Measurements from ENCODE around the gene USP32.
"Not testable (repeated sequence)": the region's sequence is repeated elsewhere in the genome, so short reads cannot be mapped to it uniquely, and the experiment has no call there.

Gene USP32

DNA sequence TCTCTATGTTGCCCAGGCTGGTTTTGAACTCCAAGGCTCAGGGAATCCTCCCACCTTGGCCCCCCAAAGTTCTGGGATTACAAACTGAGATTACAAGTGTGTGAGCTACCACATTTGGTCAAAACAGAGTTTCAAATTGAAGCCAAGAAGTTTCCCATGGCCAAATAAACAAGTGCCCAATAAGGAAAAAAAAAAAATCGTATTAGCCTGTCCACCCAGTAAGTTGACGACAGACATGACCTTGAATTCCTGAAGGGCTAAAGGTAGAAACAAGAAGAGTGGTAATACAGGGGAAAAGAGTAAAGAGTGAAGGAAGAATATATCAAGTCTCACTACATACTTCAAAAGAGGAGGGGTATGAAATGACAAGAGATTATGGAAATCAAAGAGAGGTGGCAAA is 176.0 kb downstream of the USP32 start:
- FAIRE-seq, result not testable (repeated sequence)

DNA sequence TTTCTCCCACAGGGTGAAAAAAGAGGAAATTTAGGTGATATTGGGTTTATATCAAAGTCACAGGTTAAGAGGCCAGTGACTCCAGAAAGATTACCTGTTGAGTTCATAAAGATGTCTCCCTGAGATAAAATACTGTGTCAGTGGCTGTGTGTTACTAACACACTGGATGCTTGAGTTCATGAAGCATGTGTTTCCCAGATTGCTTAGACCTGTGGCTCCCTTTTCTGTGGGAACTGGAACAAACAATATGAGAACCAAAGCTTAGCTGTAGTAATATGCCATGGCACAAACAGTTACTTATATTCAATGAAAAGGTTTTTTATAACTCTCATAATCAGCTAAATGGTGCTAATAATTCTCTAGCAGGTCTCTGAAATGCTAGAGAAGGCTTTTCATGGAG is 180.7 kb downstream of the USP32 start:
- not testable (repeated sequence) for FAIRE-seq

GRCh38 chr17:60208302-60208701 is 183.6 kb downstream of the USP32 start:
- not testable (repeated sequence) for FAIRE-seq

- not testable (repeated sequence) for FAIRE-seq
Observed at GRCh38 chr17:60205782-60206181, 186.2 kb downstream of the USP32 start.

GRCh38 chr17:60198630-60199029 is 193.3 kb downstream of the USP32 start:
- FAIRE-seq, result not testable (repeated sequence)

DNA sequence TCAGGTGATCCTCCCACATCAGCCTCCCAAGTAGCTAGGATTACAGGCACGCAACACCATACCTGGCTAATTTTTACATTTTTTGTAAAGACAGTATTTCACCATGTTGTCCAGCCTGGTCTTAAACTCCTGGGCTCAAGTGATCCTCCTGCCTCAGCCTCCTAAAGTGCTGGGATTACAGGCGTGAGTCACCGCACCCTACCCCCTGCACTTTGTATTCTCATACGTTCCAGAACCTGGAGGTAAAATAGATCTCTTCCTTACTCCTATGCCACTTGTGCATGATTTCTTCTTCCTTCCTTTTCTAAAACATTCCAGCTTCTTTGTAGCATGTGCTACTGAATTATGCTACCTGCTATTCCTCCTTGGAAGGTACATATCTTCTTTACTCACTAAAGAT is 197.8 kb downstream of the USP32 start:
- not testable (repeated sequence) for FAIRE-seq

GRCh38 chr17:60193482-60193881 is 198.5 kb downstream of the USP32 start:
- FAIRE-seq, result no peak

DNA sequence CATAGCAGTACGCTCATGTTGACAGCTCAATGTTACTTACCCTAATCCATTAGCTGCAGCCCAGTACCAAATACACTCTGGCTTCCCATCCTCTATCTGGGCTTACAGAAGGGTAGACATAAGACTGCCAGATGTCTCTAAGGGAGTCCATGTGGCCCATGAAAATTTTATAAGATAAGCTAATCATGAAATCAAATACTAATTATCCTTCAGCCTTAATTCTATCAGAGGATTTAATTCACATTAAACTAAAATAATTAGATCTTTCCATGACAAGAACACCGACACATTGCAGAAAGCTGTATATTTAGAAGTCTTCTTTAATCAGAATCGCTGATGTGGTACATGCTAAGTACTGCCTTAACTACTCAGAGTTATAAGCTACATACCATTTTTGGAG is 198.9 kb downstream of the USP32 start:
- FAIRE-seq, result not testable (repeated sequence)

DNA sequence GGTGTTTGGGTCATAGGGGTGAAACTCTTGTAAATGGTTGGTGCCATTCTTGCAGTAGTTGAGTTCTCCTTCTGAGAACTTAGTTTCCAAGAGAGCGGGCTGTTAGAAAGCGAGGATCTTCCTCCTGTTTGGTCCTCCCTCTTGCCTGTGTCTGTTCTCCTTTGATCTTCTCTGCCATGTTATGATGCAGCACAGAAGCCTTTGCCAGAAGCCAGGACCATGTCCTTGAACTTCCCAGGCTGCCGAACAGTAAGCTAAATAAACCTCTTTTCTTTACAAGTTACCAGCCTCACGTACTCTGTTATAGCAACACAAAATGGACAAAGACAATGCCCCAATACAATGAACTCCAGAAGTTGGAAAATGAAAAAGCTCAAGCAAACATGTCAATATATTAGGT is 201.9 kb downstream of the USP32 start:
- FAIRE-seq, result not testable (repeated sequence)

- FAIRE-seq, result no peak
Observed at GRCh38 chr17:60188759-60189158, 203.2 kb downstream of the USP32 start.

- FAIRE-seq, result not testable (repeated sequence)
Observed at GRCh38 chr17:60186846-60187745, 204.8 kb downstream of the USP32 start.

- not testable (repeated sequence) for FAIRE-seq
Observed at GRCh38 chr17:60186372-60186771, 205.6 kb downstream of the USP32 start.

GRCh38 chr17:60180380-60180779 is 211.6 kb downstream of the USP32 start:
- FAIRE-seq, result not testable (repeated sequence)

- not testable (repeated sequence) for FAIRE-seq
Observed at GRCh38 chr17:60178180-60178579, 213.8 kb downstream of the USP32 start.

DNA sequence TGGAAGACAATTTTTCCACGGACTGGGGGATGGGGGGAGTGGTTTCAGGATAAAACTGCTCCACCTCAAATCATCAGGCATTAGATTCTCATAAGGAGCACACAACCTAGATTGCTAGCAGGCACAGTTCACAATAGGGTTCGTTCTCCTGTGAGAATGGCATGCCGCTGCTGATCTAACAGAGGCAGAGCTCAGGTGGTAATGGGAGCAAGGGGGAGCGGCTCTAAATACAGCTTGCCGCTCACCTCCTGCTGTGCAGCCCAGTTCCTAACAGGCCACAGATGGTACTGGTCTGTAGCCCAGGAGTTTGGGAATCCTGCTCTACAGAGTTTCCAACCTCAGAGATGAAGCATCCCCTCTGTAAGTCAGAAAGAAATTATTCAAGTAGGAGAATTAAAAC is 215.2 kb downstream of the USP32 start:
- not testable (repeated sequence) for FAIRE-seq

DNA sequence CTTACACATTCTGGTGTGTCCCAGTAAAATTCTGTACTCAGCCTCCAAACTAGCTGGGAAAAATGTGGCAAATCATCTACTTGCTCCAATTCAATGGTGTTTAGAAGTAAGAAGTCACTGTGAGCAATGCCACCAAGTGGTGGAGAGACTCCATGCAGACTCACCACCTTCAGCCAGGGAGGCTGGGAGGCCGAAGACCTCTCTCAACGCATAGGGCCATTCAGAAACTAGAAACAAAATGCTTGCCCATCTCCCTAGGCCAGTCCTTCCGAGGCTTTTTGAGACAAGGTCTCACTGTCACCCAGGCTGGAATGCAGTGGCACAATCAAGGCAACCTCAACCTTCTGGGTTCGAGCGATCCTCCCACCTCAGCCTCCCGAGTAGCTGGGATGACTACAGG is 217.2 kb downstream of the USP32 start:
- not testable (repeated sequence) for FAIRE-seq

- no peak for FAIRE-seq
Observed at GRCh38 chr17:60174035-60174434, 217.9 kb downstream of the USP32 start.

- no peak for FAIRE-seq
Observed at GRCh38 chr17:60173304-60173819, 218.6 kb downstream of the USP32 start.

DNA sequence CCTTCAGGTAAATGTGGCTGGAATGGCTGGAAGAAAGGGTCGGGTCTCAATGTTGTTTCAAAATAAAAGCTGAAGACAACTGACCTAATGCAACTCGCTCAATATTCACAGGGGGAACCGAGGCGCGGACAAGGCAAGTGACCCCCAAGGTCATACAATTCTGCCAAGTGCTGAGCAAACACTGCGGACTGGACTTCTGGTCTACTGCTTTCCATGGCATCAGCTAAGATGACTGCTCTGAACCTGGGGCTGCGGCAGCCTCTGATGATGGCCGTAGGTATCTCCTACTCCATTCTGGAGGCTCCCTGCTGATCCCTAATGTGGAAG is 220.2 kb downstream of the USP32 start:
- FAIRE-seq, result no peak

GRCh38 chr17:60170835-60171752 is 220.8 kb downstream of the USP32 start:
- FAIRE-seq, result no peak

DNA sequence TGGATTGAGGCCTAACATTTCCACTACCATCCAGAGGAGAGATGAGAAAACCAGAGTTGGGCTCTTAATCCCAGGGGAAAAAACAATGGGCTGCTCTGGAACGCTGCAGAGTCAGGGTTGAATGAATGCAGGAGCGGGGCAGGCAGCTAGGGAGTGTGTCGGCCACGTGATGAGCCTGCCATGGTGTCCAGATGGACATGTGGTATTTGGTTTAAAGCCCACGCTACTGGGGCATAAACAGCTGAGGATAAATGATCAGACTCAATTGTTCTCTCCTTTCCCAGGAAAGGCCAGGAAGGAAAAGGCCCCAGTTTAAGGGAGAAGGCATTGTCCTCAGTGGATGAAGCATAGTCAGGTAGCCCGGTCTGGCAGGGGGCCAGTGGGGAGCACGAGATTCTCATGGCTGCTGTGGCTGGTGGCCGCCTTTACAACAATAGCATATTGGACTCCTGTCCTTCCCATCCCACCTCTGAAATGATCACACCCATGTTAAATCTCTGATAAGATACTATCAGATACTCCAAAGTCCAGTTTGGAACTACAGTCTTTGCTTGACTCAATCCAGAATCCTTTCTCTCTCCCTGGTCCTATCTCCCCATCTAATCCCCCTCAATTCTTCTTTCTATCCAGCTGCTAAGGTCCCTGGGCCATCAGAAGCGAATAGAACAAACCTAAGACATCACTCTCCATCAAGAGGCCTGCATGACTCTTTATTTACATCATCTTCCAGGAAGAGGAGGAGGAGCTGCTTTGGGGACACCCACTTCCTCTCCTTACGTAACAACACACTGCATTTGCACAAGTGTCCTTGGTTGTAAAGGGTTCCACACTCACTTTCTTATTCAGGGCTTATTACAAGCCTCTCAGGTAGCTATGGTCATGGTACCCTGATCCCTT is 221.8 kb downstream of the USP32 start:
- FAIRE-seq, result no peak

DNA sequence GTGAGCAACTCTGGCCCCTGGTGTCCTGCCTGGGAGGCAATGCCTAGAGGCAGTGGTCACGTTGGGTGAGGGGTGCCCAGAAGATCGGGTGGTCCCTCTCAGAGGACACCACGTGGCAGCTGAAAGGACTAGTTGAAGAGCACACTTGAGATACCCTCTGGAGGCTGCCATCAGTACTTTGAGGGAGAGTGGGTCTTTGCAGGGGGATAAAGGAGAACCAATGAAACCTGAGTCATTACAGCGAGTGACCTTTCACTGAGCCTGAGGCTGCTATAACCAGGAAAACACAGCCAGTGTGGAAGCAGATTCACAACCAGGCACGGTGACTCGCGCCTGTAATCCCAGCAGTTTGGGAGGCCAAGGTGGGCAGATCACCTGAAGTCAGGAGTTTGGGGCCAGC is 223.3 kb downstream of the USP32 start:
- FAIRE-seq, result no peak

Measured in islet of Langerhans (tissue), 1 donor.